SK-N-SH (cell line): ENCODE data around the gene SPATA33. TPM values are rescaled to one million over a fixed set of nuclear protein-coding genes. Genes with fewer than 3 reads are reported as not detected.

Source experiments
- CTCF ChIA-PET: fragments of 300-600, 350-600 bp; formaldehyde crosslinking; extraction: SDS; loops from one replicate; lab custom pipeline; 2021; lab: Yijun Ruan, JAX
- POLR2A ChIA-PET: fragments of 350-600 bp; sonication (Branson Sonifier 250); formaldehyde crosslinking; extraction: SDS; loops from one replicate; lab custom pipeline; 2020; ENCODE audit warnings: antibody characterized with exemption, inconsistent platforms; lab: Yijun Ruan, JAX
- DNase-seq: peaks from one replicate; pipeline ENCODE4 v3.0.0; 2012
- H2AFZ ChIP-seq: fragments of 200-600 bp; sonication (generic); 2 replicates; pipeline ENCODE4 v1.8.1; 2016; ENCODE audit warnings: antibody characterized with exemption, mild to moderate bottlenecking, low read depth
- H3F3A ChIP-seq: fragments of 200-600 bp; sonication (generic); replicated peaks from 2 replicates; pipeline ENCODE3; 2016; ENCODE audit warnings: antibody characterized with exemption, mild to moderate bottlenecking; ENCODE audit not compliant: insufficient read depth
- H3K27ac ChIP-seq, 2 experiments: fragments of 200-500 bp in 1 of 2; fragments of 200-600 bp in 1 of 2; sonication (Bioruptor generic) in 1 of 2; sonication (generic), shearing (Covaris generic) in 1 of 2; 2 replicates each; pipeline versions ENCODE4 v1.5.1 to v1.6.1; 2014 to 2016; ENCODE audit warnings: low read depth in 2 of 2, inconsistent platforms in 1 of 2, low read length in 1 of 2, mild to moderate bottlenecking in 1 of 2, mixed read lengths in 1 of 2
- H3K27me3 ChIP-seq: fragments of 200-600 bp; sonication (generic), shearing (Covaris generic); 2 replicates; pipeline ENCODE4 v1.6.1; 2016; ENCODE audit warnings: mixed run types; ENCODE audit not compliant: insufficient read depth
- H3K36me3 ChIP-seq, 2 experiments: fragments of 200-500 bp in 1 of 2; fragments of 200-600 bp in 1 of 2; sonication (Bioruptor generic) in 1 of 2; sonication (generic) in 1 of 2; replicated peaks in 1 of 2; 2 replicates each; pipeline versions ENCODE3 to v1.5.1; 2014 to 2016; ENCODE audit warnings: low read length in 1 of 2, mild to moderate bottlenecking in 1 of 2; ENCODE audit not compliant: insufficient read depth in 2 of 2, control insufficient read depth in 1 of 2
- H3K4me1 ChIP-seq, 2 experiments: fragments of 200-500 bp in 1 of 2; fragments of 200-600 bp in 1 of 2; sonication (Bioruptor generic) in 1 of 2; sonication (generic), shearing (Covaris generic) in 1 of 2; 2 replicates each; pipeline versions ENCODE4 v1.5.1 to v1.6.1; 2014 to 2016; ENCODE audit warnings: low read depth in 1 of 2, low read length in 1 of 2, mixed run types in 1 of 2; ENCODE audit not compliant: insufficient read depth in 2 of 2, control insufficient read depth in 1 of 2
- H3K4me2 ChIP-seq: fragments of 200-600 bp; sonication (generic), shearing (Covaris generic); 2 replicates; pipeline ENCODE4 v1.6.1; 2017; ENCODE audit warnings: mixed run types
- H3K4me3 ChIP-seq, 2 experiments: fragments of 200-500 bp in 1 of 2; fragments of 200-600 bp in 1 of 2; sonication (Bioruptor generic) in 1 of 2; sonication (generic), shearing (Covaris generic) in 1 of 2; 2 replicates each; pipeline versions ENCODE4 v1.5.1 to v1.8.1; 2014 to 2016; ENCODE audit warnings: low read depth in 2 of 2, inconsistent platforms in 1 of 2, low read length in 1 of 2, mild to moderate bottlenecking in 1 of 2, mixed read lengths in 1 of 2, moderate library complexity in 1 of 2
- H3K79me2 ChIP-seq: fragments of 200-600 bp; sonication (generic); 2 replicates; pipeline ENCODE4 v1.8.1; 2017; ENCODE audit warnings: mild to moderate bottlenecking; ENCODE audit not compliant: insufficient read depth
- H3K9ac ChIP-seq: fragments of 200-600 bp; sonication (generic); 2 replicates; pipeline ENCODE4 v1.6.1; 2017; ENCODE audit warnings: mixed run types
- H3K9me2 ChIP-seq: fragments of 200-600 bp; sonication (generic); 2 replicates; pipeline ENCODE4 v1.6.1; 2017; ENCODE audit warnings: mixed run types
- H3K9me3 ChIP-seq: fragments of 200-600 bp; sonication (generic); 2 replicates; pipeline ENCODE4 v1.6.1; 2017; ENCODE audit warnings: mixed run types, mild to moderate bottlenecking, moderate library complexity
- H4K20me1 ChIP-seq: fragments of 200-600 bp; sonication (generic); 2 replicates; pipeline ENCODE4 v1.6.1; 2017; ENCODE audit warnings: mild to moderate bottlenecking, mixed run types; ENCODE audit not compliant: insufficient read depth
- CHD2 ChIP-seq: fragments of 150-350 bp; IDR thresholded peaks from 2 replicates; pipeline ENCODE4 v1.6.1; 2018; ENCODE audit warnings: low read length; ENCODE audit not compliant: partially characterized antibody
- CTCF ChIP-seq: fragments of 200-600 bp; sonication (generic); IDR thresholded peaks from 2 replicates; pipeline ENCODE4 v1.6.1; 2017; ENCODE audit warnings: antibody characterized with exemption, mild to moderate bottlenecking, moderate library complexity
- EP300 ChIP-seq, 2 experiments: IDR thresholded peaks; 2 replicates each; pipeline versions ENCODE4 v1.4.0 to v1.6.1; 2012; ENCODE audit warnings: borderline replicate concordance in 1 of 2, low read depth in 1 of 2, low read length in 1 of 2
- EZH2phosphoT487 ChIP-seq: fragments of 200-600 bp; sonication (generic); IDR thresholded peaks from 2 replicates; pipeline ENCODE4 v1.6.1; 2017; ENCODE audit warnings: low read depth, mixed run types, mild to moderate bottlenecking, antibody characterized with exemption, moderate library complexity, borderline replicate concordance
- FOSL2 ChIP-seq: IDR thresholded peaks from 2 replicates; pipeline ENCODE4 v1.4.0; 2012; ENCODE audit warnings: low read depth, mild to moderate bottlenecking, moderate library complexity, borderline replicate concordance
- MEF2A ChIP-seq: IDR thresholded peaks from 2 replicates; pipeline ENCODE4 v1.4.0; 2012; ENCODE audit warnings: low read depth, borderline replicate concordance
- NRF1 ChIP-seq: IDR thresholded peaks from 2 replicates; pipeline ENCODE4 v1.6.1; 2012; ENCODE audit warnings: low read depth, mild to moderate bottlenecking, low read length
- RAD21 ChIP-seq: IDR thresholded peaks from 2 replicates; pipeline ENCODE4 v1.6.1; 2012; ENCODE audit warnings: mild to moderate bottlenecking, low read length
- RCOR1 ChIP-seq: fragments of 150-350 bp; IDR thresholded peaks from 2 replicates; pipeline ENCODE4 v1.6.1; 2017; ENCODE audit warnings: antibody characterized with exemption, low read length
- RXRA ChIP-seq: IDR thresholded peaks from 2 replicates; pipeline ENCODE4 v1.4.0; 2012; ENCODE audit warnings: low read depth, mild to moderate bottlenecking, borderline replicate concordance
- SMC3 ChIP-seq: IDR thresholded peaks from 2 replicates; pipeline ENCODE4 v1.6.1; 2012; ENCODE audit warnings: low read depth, low read length, improper control_type of control experiment
- TAF1 ChIP-seq: IDR thresholded peaks from 2 replicates; pipeline ENCODE4 v1.6.1; 2012; ENCODE audit warnings: low read depth, mild to moderate bottlenecking, low read length, moderate library complexity, borderline replicate concordance
- USF2 ChIP-seq: fragments of 150-350 bp; IDR thresholded peaks from 2 replicates; pipeline ENCODE4 v1.6.1; 2017; ENCODE audit warnings: antibody characterized with exemption, low read length, low read depth, borderline replicate concordance
- WGBS: methylation state at CpG from one replicate; pipeline ENCODE4 v1.1.6; 2017; ENCODE audit warnings: low lambda C conversion rate; 5-methylcytosine and 5-hydroxymethylcytosine counted together
- polyA plus RNA-seq, 3 experiments: library from polyadenylated mRNA; depleted of rRNA; stranded (reverse); fragments of >200 nt; gene quantifications; 2 replicates each; pipeline ENCODE4 v1.2.3, GENCODE V29; 2012

The SPATA33 gene
- polyA plus RNA-seq, 1 of the 3 experiments (the other 2 are of a cell fraction): 7.2 TPM

GRCh38 chr16:89642574-89642973, 15.1 kb upstream of the SPATA33 start:
- peaks cover 6% of the 10 kb centered on the region for H3F3A ChIP-seq
- WGBS: 56% methylated on average over 10 of the region's 13 CpGs
- CTCF ChIA-PET: interaction anchor here (0.7 to 4.0 kb wide), 10 partner anchors 9 to 325 kb away, joined by 3 to 44 read pairs (median 7); partner anchors contain the start of gene DPEP1

GRCh38 chr16:89643769-89644300, 13.8 kb upstream of the SPATA33 start:
- CTCF ChIA-PET: interaction anchor here (2.0 kb wide), 1 partner anchor 8 kb away, joined by 4 read pairs; no protein-coding TSS in a partner anchor
- 65% methylated on average over 5 of the region's 14 CpGs for WGBS
- H2AFZ ChIP-seq: no peak overlapping the region

More at GRCh38 chr16:89642574-89642973, 15.1 kb upstream of the SPATA33 start:
- Histone ChIP-seq H3K9me3 (no peaks in the 10 kb centered on the region), H3K27ac (no peak overlapping the region), H3K36me3 (peaks cover 0 to 31% of the 10 kb centered on the region in 2 experiments), H3K79me2 (no peaks in the 10 kb centered on the region), H3K9me2 (no peaks in the 10 kb centered on the region), H3K4me3 (no peak overlapping the region), H4K20me1 (no peaks in the 10 kb centered on the region), H3K4me1 (peaks cover 0 to 5% of the 10 kb centered on the region in 2 experiments; a peak in 1 of 4 replicates), H3K27me3 (no peaks in the 10 kb centered on the region), H2AFZ (no peak overlapping the region), H3K9ac (no peak overlapping the region), H3K4me2 (no peak overlapping the region)
- DNase-seq: no peak
- POLR2A ChIA-PET: interaction anchor here (0.6 to 1.3 kb wide), 3 partner anchors 15 to 44 kb away, joined by 3 read pairs; partner anchors contain the start of genes CDK10, CHMP1A and SPATA33
- TF ChIP-seq EZH2phosphoT487 (no peak), RAD21 (no peak), TAF1 (no peak), CTCF (no peak), SMC3 (no peak), RXRA (no peak), USF2 (no peak)

More at GRCh38 chr16:89643769-89644300, 13.8 kb upstream of the SPATA33 start:
- no peaks in the 10 kb centered on the region for H3K9me2 ChIP-seq
- no peaks in the 10 kb centered on the region for H3K9me3 ChIP-seq
- POLR2A ChIA-PET: no interaction called here
- H3K79me2 ChIP-seq: no peaks in the 10 kb centered on the region
- no peak overlapping the region for H3K4me2 ChIP-seq
- DNase-seq: no peak
- peaks cover 6% of the 10 kb centered on the region for H3F3A ChIP-seq
- H3K36me3 ChIP-seq: peaks cover 0 to 31% of the 10 kb centered on the region in 2 experiments
- no peak overlapping the region for H3K4me3 ChIP-seq
- peaks cover 0 to 5% of the 10 kb centered on the region in 2 experiments; a peak in 1 of 4 replicates for H3K4me1 ChIP-seq
- H4K20me1 ChIP-seq: no peaks in the 10 kb centered on the region
- H3K27me3 ChIP-seq: no peaks in the 10 kb centered on the region
- TF ChIP-seq USF2: no peak
- no peak for TF ChIP-seq CHD2
- no peak for TF ChIP-seq RAD21
- no peak for TF ChIP-seq SMC3
- no peak for TF ChIP-seq EZH2phosphoT487
- TF ChIP-seq MEF2A: no peak
- TF ChIP-seq FOSL2: no peak
- no peak for TF ChIP-seq RCOR1
- no peak for TF ChIP-seq NRF1
- TF ChIP-seq EP300 (IDR thresholded peaks at IDR 0.05; ENCODE audit: borderline replicate concordance in 1 of 2, low read depth in 1 of 2, low read length in 1 of 2): no peak
- H3K27ac ChIP-seq: no peak overlapping the region
- no peak overlapping the region for H3K9ac ChIP-seq
